Adipose tissue (tissue), 3 donors: ENCODE data around the gene DLG1. TPM values are rescaled to one million over a fixed set of nuclear protein-coding genes. Genes with fewer than 3 reads are reported as not detected.
"Not testable (repeated sequence)": the region's sequence is repeated elsewhere in the genome, so short reads cannot be mapped to it uniquely, and the experiment has no call there.

ENCODE experiments used
- H3K27ac ChIP-seq: one replicate; pipeline ENCODE4 v1.5.1; 2013; ENCODE audit warnings: low read depth, low read length
- WGBS, 3 donors: extraction: QIAGEN DNeasy Blood & Tissue Kit; methylation state at CpG; one replicate each; pipeline ENCODE4 v1.1.7; 2013; 5-methylcytosine and 5-hydroxymethylcytosine counted together
- polyA plus RNA-seq, 3 donors: library from polyadenylated mRNA; stranded (reverse); fragments of 200-250 nt; gene quantifications; one replicate each; pipeline ENCODE4 v1.2.3, GENCODE V29; 2013
- donor health status: healthy with polysubstance abuse.
- donor health status: Bipolar disorder and iron deficiency.
- donor health status: healthy.

The DLG1 gene
- polyA plus RNA-seq, 3 donors: 9.1 to 23.3 (median 16.2) TPM

DNA sequence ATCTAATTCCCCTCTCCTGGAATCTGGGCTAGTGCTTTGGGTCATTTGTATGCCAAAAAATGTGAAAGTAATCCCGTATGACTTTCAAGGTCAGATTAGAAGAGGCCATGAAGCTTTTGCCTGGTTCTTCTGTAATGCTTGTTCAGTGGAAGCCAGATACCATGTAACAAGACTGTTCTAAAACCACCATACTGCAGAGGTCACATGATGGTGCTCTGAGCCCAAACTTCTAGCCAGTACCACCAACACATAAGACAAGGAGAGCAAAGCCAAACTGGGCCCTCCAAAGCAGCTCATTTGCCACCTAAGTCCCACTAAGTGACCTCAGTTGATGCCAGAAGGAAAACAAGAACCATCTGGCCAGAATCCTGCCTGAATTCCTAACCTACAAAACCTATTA lies 204.5 kb downstream of the DLG1 start:
- WGBS, 3 donors: 30 to 76% (median 66%) methylated on average over 1 of the region's 1 CpG
- H3K27ac ChIP-seq: no peak overlapping the region

DNA sequence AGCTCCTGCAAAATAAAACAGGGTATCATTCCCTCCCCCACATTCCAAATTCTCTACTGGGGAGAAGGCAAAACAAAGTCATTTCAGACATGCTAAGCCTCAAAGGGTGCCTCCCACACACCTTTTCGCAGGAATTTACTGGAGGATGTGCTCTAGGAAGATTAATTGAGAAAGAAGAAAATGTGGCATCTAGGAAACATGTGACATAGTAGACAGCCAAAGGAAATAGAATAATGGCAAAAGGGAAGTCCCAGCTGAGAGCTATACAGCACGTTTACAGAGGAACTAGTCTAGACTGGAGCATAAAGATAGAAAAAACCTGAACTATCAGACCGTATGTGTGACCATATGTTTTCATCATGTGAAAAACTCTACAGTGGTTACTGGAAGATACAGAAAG lies 210.0 kb downstream of the DLG1 start:
- 36 to 76% (median 44%) methylated on average over 3 of the region's 3 CpGs for WGBS, 3 donors
- H3K27ac ChIP-seq: no peak overlapping the region

DNA sequence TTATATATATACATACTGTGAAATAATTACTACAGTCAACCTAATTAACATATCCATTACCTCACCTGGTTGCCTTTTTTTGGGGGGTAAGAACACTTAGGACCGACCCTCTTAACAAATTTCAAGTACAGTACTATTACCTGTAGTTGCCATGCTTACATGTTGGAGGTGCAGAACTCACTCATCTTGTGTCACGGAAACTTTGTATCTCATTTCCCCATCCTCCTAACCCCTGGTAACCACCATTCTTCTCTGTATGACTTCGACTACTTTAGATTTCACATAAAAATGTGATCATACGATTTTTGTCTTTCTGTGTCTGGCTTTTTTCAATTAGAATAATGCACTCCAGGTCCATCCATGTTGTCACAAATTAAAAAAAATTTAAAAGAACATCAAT lies 213.3 kb downstream of the DLG1 start:
- H3K27ac ChIP-seq: no peak overlapping the region
- 89 to 94% (median 93%) methylated on average over 4 of the region's 4 CpGs for WGBS, 3 donors

DNA sequence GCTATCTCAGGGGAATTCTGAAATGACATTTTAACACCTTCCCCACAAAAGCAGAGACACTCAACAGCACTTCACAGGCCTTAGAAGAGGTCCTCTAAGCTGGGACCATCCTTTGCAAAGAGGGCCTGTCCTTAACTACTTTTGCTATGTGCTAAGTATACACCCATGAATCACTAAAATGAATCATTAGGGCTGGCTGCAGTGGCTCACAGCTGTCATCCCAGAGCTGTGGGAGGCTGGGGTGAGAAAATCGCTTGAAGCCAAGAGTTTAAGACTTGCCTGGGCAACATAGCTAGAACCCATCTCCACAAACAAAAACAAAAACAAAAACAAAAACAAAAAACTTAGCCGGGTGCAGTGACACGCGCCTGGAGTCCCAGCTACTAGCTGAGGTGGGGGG lies 214.9 kb downstream of the DLG1 start:
- H3K27ac ChIP-seq: no peak overlapping the region
- 86 to 97% (median 89%) methylated on average over 4 of the region's 4 CpGs for WGBS, 3 donors

DNA sequence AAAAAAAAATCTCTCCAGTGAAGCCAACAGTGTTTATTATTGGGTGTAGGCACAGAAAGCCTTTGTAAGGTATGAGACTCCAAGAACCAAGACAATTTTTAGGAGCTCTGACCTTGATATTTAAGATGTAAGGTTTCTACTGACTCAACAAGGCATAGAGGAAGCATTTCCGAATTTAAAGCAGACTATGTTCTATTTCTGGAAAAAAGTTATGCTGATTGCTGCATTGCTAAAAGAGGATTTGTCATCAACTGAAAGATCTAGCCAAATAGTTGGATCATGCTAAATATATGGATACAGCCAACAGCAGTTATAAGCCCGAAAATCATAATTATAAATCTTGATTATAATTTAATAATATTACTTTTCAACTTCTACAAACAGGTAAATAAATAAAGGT lies 215.5 kb downstream of the DLG1 start:
- H3K27ac ChIP-seq: no peak overlapping the region
- WGBS, 3 donors: 62 to 80% (median 66%) methylated on average over 2 of the region's 2 CpGs

DNA sequence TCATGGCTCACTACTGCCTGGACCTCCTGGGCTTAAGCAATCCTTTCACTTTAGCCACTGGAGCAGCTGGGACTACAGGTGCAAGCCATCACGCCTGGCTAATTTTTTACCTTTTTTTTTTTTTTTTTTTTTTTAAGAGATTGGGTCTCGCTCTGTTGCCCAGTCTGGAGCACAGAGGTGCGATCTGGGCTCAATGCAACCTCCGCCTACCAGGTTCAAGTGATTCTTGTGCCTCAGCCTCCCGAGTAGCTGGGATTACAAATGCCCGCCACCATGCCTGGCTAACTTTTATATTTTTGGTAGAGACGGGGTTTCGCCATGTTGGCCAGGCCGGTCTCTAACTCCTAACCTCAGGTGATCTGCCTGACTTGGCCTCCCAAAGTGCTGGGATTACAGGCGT lies 218.1 kb downstream of the DLG1 start:
- 97 to 100% (median 99%) methylated on average over 10 of the region's 10 CpGs for WGBS, 3 donors
- no peak overlapping the region for H3K27ac ChIP-seq

DNA sequence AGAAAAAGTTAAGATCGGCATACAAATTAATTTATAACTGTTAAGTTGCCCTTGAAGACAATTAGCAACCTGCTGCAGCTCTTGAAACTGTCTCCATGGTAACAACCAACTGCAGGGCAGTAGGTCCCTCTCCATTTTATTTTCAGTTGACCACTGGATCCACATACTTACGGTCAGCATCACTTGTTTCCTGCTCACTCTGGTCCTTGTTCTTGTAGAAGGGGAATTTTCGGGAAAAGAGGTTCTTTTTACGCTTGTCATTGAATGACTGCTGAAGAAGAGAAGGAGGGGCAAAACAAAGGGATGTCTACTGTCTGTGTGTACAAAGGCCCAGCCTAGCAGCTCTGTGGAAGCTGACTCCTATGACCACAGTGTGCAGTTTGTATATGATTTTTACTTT lies 222.0 kb downstream of the DLG1 start:
- 85 to 96% (median 95%) methylated on average over 4 of the region's 4 CpGs for WGBS, 3 donors

DNA sequence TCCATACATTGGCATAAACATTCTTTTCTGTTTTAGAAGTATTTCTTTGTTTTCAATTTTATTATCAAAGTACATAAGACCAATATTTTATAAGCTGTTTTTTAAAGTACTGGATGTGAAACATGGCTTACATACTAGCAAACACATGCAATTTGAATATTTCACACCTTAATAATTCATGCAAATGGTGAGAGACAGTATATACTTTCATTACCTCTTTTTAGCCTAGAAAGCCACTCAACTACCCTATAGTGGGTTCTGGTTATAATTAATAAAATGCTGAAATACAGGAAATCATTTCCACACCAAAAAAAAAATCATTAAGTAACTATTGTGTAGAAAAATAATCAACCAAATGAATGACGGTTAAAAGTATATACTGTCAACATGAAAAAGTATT lies 230.3 kb downstream of the DLG1 start:
- no peak overlapping the region for H3K27ac ChIP-seq
- WGBS, 3 donors: 90 to 92% (median 92%) methylated on average over 1 of the region's 1 CpG

More for the DNA sequence above, 222.0 kb downstream of the DLG1 start:
- no peak overlapping the region for H3K27ac ChIP-seq

DNA sequence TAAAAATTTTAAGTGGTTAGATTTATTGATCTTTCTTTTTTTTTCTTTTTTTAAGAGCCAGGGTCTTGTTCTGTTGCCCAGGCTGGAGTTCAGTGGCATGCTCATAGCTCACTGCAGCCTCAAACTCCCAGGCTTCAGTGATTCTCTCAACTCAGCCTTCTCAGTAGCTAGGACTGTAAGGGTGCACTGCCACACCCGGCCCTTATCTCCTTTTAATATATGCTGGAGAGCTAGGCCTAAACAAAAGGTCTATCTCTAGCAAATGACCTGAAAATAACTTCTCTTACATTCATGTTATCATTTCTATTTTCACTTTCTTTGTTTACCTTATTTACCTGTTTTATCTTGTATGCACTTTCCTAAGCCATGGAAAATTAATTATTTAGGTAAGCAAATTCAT lies 233.6 kb downstream of the DLG1 start:
- 91 to 96% (median 95%) methylated on average over 1 of the region's 1 CpG for WGBS, 3 donors
- H3K27ac ChIP-seq: no peak overlapping the region

DNA sequence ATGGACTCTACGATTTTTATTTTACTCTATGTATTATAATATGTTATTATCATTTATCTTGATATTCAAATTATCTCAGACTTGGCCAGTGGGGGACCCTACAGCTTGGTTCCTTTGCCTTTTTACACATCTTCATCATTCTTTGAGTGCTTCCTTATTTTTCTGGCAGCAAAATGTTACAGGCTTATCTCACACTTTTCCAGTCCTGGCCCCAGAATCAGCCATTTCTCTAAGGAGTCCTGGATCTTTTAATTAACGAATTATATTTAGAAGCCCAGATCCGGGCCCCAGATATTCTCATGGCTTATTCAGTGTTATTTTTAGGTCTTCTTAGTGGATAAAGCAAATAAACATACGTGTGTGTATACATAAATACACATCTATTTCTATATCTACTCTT lies 236.0 kb downstream of the DLG1 start:
- H3K27ac ChIP-seq: no peak overlapping the region
- WGBS, 3 donors: 83 to 87% (median 84%) methylated on average over 4 of the region's 4 CpGs

DNA sequence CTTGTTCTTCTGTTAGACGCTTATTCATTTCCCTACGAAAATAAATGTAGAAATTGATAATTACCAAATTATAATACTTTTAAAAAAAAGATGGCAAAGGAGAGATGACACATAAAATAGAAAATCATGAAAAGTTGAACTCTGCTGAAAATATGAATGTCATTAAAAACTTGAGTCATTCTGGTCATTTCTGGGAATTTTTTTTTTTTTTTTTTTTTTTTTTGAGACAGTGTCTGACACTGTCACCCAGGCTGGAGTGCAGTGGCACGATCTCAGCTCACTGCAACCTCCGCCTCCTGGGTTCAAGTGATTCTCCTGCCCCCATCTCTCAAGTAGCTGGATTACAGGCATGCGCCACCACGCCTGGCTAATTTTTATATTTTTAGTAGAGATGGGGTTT lies 246.8 kb downstream of the DLG1 start:
- WGBS, 3 donors: 95 to 98% (median 96%) methylated on average over 6 of the region's 6 CpGs
- not testable (repeated sequence) for H3K27ac ChIP-seq

DNA sequence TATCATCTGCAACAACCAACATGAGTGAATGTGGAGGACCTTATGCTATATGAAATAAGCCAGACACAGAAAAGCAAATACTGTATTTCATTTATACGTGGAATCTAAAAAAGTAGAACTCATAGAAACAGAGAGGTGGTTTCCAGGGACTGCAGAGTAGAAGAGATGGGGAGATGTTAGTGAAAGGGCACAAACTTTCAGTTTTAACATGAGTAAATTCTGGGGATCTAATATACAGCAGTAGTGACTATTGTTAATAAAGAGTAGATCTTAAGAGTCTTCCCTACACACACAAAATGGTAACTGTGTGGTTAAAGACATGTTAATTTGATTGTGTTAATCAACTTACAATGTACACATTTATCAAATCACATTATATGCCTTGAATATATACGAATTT lies 247.9 kb downstream of the DLG1 start:
- WGBS, 3 donors: 88 to 95% (median 94%) methylated on average over 2 of the region's 2 CpGs
- no peak overlapping the region for H3K27ac ChIP-seq

DNA sequence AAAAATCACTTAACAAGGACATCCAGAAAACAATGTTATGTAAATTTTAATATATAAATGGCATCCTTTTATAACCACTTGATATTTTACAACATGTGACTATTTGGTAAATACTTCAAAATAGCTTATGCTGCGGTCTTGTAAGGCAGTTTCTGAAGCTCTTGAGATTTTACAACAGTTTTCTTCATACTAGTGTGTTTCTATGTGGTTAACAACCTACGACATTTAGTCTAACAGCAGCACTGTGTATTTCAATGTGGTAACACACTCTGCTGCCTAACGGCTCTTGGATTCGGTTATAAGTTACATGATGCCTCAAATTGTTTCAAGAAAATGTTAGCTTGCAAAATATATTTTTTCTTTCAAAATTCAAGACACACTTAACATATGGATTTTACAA lies 255.9 kb downstream of the DLG1 start:
- no peak overlapping the region for H3K27ac ChIP-seq
- WGBS, 3 donors: 91 to 96% (median 94%) methylated on average over 4 of the region's 4 CpGs

DNA sequence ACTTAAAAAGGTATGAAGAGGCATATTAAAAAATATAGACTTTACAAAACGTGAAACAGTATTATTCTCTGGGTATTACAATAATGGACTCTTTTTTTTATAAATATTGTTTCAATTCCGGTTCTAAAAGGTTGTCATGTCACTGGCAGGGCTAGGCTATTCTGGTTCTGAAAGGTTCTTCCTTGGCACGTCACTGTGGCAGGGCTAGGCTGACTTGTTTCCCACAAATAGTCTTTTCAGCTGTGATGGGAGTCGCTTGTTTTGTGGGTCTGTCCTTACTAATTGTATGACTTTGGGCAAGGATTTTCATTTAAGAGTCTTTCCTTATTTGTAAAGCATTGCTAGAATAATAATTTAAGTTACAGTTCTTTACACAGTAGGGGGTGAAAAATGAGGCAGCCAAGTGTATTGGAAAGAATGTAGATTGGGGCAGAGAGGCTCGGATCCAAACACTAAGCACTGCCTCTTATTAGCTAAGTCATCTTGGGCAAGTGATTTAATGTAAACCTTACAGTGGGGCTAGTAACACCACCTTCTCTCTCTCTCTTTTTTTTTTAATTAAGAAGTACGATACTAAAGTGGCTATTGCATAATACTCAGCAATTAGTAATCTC lies 256.4 kb downstream of the DLG1 start:
- no peak overlapping the region for H3K27ac ChIP-seq
- 89 to 95% (median 91%) methylated on average over 6 of the region's 6 CpGs for WGBS, 3 donors

DNA sequence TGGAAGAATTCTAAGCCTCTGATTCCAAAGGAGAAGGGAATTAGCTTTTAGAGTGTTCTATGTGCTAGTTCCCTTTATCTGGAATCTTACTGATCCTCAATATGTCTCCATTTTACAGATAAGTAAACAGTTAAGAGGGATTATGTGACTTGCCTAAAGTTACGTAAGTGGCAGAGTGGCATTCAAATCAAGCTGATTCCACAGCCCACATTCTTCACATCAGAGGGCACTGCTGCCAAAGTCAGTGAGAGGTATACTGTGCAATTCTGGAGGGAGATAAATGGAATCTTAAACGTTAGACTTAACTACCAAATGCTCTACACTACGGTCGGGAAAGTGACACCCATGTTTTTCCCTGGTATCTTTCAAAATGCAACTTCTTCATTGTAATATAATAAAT lies 257.8 kb downstream of the DLG1 start:
- 67 to 84% (median 70%) methylated on average over 4 of the region's 4 CpGs for WGBS, 3 donors

DNA sequence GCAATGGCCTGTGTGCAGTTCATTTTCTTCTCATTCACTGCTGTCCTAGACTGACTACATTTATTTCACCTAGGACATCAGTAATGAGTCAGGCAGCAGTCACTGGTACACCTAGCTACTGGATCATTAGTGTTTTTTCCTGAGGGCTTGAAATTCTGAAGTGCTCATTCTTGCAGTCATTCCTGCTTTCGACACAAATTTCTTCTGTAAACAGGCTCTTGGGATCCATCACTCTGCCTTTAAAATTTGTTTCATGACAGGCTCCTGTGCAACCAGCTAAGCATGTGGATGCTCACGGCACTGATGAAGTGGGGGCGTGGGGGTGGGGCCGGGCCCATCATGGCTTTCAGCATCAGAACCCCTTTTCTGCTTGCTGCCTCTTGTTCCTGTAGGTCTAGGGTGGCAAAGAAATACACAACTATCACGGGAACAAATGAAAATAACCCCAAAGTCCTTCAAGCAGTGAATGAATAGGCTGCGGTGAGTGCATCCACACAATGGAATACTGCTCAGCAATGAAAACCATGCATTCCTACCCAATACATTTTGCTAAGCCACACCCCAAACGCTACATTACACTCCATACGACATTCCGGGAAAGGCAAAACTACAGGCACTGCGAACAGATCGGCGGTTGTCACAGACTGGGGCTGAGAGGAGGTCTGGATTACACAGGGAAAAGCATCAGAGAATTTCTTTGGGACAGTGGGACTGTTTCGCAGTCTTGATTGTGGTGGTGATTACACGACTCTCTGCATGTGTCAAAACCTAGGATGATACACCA lies 259.5 kb downstream of the DLG1 start:
- WGBS, 3 donors: 84 to 90% (median 88%) methylated on average over 14 of the region's 14 CpGs
- no peak overlapping the region for H3K27ac ChIP-seq

More for the DNA sequence above, 257.8 kb downstream of the DLG1 start:
- H3K27ac ChIP-seq: no peak overlapping the region

DNA sequence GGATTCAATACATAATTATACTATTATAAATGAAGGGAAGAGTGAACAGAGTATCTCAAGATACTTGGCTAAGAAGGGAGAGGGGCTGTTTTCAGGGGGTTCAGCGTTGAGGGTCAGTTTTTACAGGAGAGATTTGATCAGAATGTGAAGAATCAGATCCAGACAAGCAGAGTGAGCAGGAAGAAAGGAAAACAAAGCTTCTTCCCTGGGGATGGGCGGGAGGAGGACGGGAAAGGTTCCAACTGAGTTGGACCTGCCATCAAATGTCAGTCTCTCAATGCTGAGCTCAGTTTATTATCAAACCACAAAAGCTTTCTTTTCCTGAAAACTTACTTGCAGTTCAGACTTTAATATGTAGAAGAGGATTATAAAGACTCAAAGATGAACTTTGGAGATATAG lies 262.8 kb downstream of the DLG1 start:
- WGBS, 3 donors: 48 to 52% (median 49%) methylated on average over 3 of the region's 3 CpGs

DNA sequence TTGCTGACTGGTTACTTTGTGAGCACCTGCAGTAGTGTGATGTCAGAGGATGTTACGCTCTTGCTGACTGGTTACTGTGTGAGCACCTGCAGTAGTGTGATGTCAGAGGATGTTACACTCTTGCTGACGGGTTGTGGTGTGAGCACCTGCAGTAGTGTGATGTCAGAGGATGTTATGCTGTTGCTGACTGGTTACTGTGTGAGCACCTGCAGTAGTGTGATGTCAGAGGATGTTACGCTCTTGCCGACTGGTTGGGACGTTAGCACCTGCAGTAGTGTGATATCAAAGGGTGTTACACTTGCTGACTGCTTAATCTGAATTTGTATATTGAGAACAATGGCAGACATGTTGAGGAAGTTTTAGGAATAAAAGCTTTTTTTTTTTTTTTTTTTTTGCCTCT lies 263.6 kb downstream of the DLG1 start:
- 72 to 81% (median 81%) methylated on average over 5 of the region's 5 CpGs for WGBS, 3 donors
- not testable (repeated sequence) for H3K27ac ChIP-seq

More for the DNA sequence above, 262.8 kb downstream of the DLG1 start:
- H3K27ac ChIP-seq: no peak overlapping the region

DNA sequence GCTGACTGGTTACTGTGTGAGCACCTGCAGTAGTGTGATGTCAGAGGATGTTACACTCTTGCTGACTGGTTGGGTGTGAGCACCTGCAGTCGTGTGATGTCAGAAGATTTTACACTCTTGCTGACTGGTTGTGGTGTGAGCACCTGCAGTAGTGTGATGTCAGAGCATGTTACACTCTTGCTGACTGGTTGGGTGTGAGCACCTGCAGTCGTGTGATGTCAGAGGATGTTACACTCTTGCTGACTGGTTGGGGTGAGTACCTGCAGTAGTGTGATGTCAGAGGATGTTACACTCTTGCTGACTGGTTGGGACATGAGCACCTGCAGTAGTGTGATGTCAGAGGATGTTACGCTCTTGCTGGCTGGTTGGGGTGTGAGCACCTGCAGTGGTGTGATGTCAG lies 264.6 kb downstream of the DLG1 start:
- 70 to 87% (median 82%) methylated on average over 3 of the region's 3 CpGs for WGBS, 3 donors
- H3K27ac ChIP-seq: not testable (repeated sequence)
